GM18499 (cell line): ENCODE results near the gene RASAL2.
"Not testable (repeated sequence)": the region's sequence is repeated elsewhere in the genome, so short reads cannot be mapped to it uniquely, and the experiment has no call there.

ENCODE experiments used
- ATAC-seq: cut with Tn5 transposase; IDR thresholded peaks from one replicate; pipeline ENCODE4 v1.9.1; 2021; ENCODE audit warnings: moderate number of reproducible peaks; ENCODE audit not compliant: insufficient read depth, unreplicated experiment

Gene RASAL2

GRCh38 chr1:178066908-178067614 is 26.8 kb upstream of the RASAL2 start:
- ATAC-seq, result peak; percentile 96

DNA sequence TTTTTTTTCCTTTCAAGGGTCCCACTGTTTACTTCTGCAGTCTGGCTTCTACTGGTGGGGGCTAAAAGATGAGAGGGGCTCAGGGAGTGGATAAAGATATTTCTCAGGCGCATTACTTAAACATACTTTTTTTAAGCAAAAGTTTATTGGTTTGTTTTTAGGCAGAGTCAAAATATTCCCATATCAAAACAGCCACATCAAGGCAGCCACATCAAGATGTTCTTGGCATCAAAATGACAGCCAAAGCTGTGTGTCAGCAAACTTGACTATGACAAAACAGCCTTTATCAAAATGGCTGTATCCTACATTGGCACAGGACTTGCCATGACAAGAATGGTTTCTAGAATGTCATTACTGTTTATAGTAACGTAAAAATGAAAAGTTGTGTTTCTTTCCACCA is 22.1 kb upstream of the RASAL2 start:
- ATAC-seq, result no peak

GRCh38 chr1:178072326-178072725 is 21.6 kb upstream of the RASAL2 start:
- no peak for ATAC-seq

DNA sequence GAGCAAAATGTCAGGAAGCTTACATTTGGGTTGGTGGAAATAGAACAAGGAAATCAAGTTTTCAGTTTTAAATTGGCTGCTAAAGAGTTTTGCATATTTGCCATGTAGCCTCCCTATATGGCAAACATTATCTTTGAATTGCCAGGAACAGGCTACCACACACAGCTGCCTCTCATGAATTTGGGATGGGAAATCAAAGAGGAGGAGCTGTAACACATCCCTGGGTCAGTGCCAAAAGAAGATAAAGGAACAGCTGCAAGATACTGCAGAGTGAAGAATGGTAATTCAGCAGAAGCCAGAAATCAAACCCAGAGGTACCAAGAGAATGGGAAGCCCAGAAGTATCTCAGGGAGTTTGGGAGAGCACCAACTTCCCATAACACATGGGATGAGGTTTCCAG is 18.6 kb upstream of the RASAL2 start:
- no peak for ATAC-seq

GRCh38 chr1:178076607-178077006 is 17.3 kb upstream of the RASAL2 start:
- no peak for ATAC-seq

- no peak for ATAC-seq
Measured at GRCh38 chr1:178077917-178078316, 16.0 kb upstream of the RASAL2 start.

DNA sequence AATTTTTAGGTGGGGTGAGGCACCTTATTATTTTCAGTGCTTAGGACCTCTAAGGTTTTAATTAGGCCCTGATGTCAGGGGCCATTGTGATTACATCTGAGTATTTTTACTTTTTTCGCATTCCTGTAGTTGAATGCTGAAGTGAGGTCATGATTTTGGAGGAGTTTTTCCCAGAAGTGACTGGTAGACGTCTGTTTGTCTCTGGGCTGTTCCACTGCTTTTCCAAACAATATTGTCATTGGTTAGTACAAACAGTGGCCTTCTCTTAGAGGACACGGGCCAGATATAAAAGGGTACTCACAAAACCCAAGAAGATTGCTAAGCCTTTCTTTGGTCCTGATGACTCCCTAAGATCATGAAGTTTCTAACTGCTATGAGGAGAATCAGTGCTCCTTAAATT is 7.6 kb upstream of the RASAL2 start:
- ATAC-seq, result no peak

- no peak for ATAC-seq
Measured at GRCh38 chr1:178086766-178087165, 7.1 kb upstream of the RASAL2 start.

DNA sequence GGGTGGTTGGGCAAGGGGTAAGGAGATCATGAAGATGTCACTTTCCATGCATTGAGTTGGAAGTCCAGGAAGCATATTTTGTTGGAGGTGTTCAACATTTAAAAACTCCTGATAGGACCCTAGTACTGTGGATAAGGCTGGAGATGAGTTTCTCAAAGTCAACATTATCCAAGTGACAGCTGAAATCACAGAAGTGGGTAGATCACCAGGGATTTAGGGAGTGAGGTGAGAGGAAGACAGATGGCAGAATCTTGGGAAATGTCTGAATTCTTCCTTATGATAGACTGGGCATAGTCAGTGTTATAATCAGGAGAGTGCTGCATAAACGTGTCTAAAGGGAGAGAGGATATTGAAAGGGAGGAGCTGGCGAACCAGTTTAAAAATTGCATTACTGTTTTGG is 5.3 kb upstream of the RASAL2 start:
- no peak for ATAC-seq

GRCh38 chr1:178091454-178091853 is 2.5 kb upstream of the RASAL2 start:
- not testable (repeated sequence) for ATAC-seq

DNA sequence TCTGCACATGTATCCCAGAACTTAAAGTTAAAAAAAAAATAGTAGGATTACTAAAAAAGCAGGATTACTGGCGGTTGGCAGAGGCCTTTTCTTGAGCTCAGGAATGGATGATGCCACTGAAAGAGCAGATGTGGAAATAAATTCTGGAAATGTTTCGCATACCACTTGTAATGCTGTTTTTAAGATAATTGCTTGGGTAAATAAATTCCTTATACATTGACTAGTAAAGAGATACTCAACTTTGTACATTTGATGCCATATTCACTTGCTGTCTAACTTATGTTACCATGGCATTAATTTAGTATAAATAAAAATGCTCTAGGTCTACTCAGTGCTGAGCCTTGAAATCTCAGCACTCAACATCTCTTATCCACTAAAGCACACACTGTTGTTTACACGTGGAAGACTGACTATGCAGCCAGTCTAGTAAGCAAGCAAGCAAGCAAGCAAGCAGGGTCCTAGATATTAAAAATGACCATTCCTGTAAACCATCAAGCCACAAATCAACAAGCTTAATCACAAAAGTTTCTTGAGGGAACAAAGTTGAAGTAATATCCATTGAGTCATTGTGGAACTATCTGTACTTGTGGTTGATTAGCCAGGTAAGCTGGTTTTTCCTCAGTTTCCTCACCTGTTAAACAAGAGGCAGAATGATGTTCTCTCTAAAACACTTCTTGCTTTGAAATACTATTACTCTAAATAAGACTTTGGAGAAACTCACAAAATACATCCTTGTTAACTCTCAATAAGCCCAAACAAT is 1.7 kb upstream of the RASAL2 start:
- ATAC-seq, result no peak

DNA sequence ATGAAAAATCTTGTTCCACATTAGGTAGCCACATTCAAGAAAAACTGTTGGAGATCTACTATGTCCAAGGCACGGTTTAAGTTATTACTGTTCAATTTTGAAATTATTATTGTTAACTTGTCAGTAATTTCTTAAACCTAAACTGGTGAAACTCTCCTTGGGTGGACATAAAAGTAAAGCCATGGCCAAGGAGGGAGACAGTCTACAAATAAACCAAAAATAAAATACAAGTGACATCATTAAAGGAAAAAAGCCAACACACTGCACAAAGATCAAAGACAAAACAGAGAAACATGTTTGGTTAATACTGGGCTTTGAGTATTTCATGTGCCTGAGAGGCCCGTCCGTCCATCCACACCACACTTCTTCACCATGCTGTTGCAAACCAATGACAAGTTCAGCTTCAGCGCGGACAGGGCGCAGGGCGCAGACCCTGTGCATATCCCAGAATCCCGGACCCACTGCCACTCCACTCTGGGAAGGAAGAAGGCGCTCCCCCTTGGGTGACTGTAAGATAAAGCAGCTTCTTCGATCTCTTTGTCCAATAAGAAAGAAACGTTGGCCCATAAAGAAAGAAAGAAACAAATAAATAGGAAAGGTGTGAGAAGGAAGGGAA is 918 bp upstream of the RASAL2 start:
- ATAC-seq, result no peak

DNA sequence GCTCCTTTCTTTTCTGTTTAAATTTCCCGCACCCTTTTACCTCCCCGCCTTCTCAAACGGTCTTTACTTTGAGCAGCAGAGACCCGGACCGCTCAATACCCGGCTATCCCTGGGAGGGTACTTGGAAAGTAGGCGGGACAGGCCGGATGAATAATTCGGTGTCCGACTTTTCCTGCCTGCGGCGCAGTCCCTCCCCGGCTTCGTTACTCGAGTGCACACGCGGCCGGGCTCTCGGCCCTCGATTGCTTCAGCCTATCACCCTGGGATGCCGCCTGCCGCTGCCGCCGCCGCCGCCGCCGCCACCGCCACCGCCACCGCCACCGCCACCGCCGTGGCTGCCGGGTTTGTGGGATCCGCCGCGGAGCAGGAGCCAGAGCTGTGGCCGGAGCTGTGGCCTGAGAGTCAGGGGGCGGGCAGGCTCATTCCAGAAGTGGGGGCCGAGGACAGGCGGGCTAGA is 382 bp upstream of the RASAL2 start:
- no peak for ATAC-seq

GRCh38 chr1:178094739-178095645 is 1.1 kb downstream of the RASAL2 start:
- no peak for ATAC-seq

DNA sequence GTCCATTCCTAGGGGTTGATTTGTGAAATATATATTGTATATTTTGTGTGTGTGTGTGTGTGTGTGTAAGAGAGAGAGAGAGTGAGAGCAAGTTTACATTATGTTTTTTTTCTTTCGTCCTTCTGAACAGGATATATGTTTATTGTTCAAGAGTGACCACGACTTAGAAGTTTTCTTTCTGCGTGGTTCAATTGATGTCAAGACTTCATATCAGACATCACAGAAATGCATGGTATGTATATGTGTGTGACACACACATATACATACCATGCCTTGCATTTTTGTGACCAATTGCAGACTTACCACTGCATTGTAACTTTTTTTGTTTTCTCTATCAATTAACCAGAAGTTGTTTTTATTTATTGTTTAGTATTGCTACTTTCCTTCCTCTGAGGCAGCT is 2.5 kb downstream of the RASAL2 start:
- no peak for ATAC-seq

DNA sequence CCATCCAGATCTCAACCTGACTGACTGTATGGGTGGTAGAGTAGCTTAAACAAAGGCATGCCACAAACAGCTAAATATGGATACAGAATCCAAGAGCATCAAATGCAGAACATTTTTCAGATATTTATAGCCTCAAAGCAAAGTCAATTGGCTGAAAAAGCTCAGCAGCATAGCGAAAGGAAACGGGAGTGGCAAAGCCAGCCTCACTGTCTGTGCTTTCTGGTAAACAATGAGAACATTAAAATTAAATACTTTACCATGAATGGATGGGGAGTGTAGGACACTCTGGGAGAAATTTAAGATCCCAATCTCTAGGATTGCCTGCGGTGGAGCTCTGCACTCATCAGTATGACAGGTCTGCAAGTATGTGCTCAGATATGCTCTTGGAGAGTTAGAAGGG is 4.4 kb downstream of the RASAL2 start:
- ATAC-seq, result no peak

- ATAC-seq, result no peak
Measured at GRCh38 chr1:178101266-178101630, 7.3 kb downstream of the RASAL2 start.

DNA sequence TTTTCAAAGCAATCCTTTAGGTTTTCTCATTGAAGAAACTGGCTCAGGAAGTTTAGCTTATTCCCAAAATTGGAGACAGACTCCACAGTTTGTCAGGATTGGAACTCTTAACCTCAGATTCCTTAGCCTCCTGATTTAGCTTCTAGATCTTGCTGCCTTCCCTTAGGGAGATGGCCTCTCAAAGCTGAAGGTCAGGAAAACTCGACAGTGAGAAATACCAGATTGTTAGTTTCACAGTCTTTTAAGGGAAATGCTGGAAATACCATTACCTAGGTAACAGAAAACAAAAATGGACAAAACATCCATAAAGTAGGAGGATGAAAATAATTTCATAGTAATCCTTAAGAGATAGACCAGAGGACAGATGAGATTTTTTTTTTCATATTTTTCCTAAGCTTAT is 7.8 kb downstream of the RASAL2 start:
- no peak for ATAC-seq

GRCh38 chr1:178102218-178102617 is 8.3 kb downstream of the RASAL2 start:
- ATAC-seq, result no peak

DNA sequence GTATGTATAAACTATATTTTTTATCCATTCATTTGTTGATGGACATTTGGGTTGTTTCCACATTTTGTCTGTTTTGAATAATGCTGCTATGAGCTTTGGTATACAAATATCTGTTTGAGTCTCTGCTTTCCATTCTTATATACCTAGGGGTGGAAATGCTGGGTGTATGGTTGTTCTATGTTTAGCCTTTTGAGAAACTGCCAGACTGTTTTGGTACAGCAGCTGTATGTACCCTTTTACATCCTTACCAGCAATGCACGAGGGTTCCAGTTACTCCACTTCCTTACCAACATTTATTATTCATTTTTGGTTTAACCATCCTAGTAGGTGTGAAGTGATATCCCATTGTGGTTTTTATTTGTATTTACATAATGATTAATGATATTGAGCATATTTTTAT is 13.9 kb downstream of the RASAL2 start:
- ATAC-seq, result no peak
